AG08395 (cell line): Measurements from ENCODE around the gene TRIP11.

Source experiments
- DNase-seq: peaks from one replicate; pipeline ENCODE4 v3.0.0; 2012; ENCODE audit warnings: mixed read lengths, low spot score

Gene TRIP11

GRCh38 chr14:91918186-91918883, 121.5 kb downstream of the TRIP11 start:
- no peak for DNase-seq
